Activated CD4-positive, alpha-beta T cell treated with anti-CD3 and anti-CD28 coated beads, Interleukin-2, amount 10 ng/mL, durations not matched to agents 7 days and 5 days (primary cell): Measurements from ENCODE around the gene RNF207. TPM values are rescaled to one million over a fixed set of nuclear protein-coding genes. Genes with fewer than 3 reads are reported as not detected.
"Not testable (repeated sequence)": the region's sequence is repeated elsewhere in the genome, so short reads cannot be mapped to it uniquely, and the experiment has no call there.

Experiments
- CTCF ChIA-PET: fragments of 350-600 bp; sonication (Branson Sonifier 250); formaldehyde crosslinking; loops from one replicate; lab custom pipeline; 2021; ENCODE audit warnings: antibody characterized with exemption; lab: Charles Lee
- POLR2A ChIA-PET: fragments of 350-600 bp; sonication (Branson Sonifier 250); formaldehyde crosslinking; loops from one replicate; lab custom pipeline; 2021; ENCODE audit warnings: antibody characterized with exemption; lab: Charles Lee
- DNase-seq: peaks from one replicate; pipeline ENCODE4 v3.0.0-alpha.2; 2020
- H3K27ac Mint-ChIP-seq: one replicate; pipeline ENCODE4 v1.8.0; 2021; ENCODE audit warnings: mild to moderate bottlenecking, moderate library complexity, mixed read lengths
- H3K27me3 Mint-ChIP-seq: one replicate; pipeline ENCODE4 v1.8.0; 2021; ENCODE audit warnings: mixed read lengths
- H3K36me3 Mint-ChIP-seq: one replicate; pipeline ENCODE4 v1.8.0; 2021; ENCODE audit warnings: low read depth, mixed read lengths
- H3K4me1 Mint-ChIP-seq: one replicate; pipeline ENCODE4 v1.8.0; 2021; ENCODE audit warnings: mixed read lengths
- H3K4me3 Mint-ChIP-seq: one replicate; pipeline ENCODE4 v1.8.0; 2021; ENCODE audit warnings: mild to moderate bottlenecking, moderate library complexity, mixed read lengths
- H3K9me3 Mint-ChIP-seq: one replicate; pipeline ENCODE4 v1.8.0; 2021; ENCODE audit warnings: mixed read lengths
- total RNA-seq, 2 experiments: library from RNA; stranded (reverse); gene quantifications; one replicate each; pipeline ENCODE4 v1.2.3, GENCODE V29; 2021

RNF207 gene
- total RNA-seq, 2 experiments from 2014 or later: 4.0 to 7.4 TPM

GRCh38 chr1:6209661-6210580 lies 4.0 kb downstream of the RNF207 start:
- ChIA-PET CTCF (interaction anchor here (1.3 kb wide), 1 partner anchor 11 kb away, joined by 4 read pairs; the partner anchor contains the start of gene RPL22), POLR2A (interaction anchor here (0.6 kb wide), 1 partner anchor 394 kb away, joined by 3 read pairs; no protein-coding TSS in a partner anchor)
- Mint-ChIP-seq H3K4me1 (peaks cover 12% of the 10 kb centered on the region), H3K9me3 (no peaks in the 10 kb centered on the region), H3K27ac (no peak overlapping the region), H3K4me3 (peak overlapping the region; percentile 5), H3K27me3 (peaks cover 20% of the 10 kb centered on the region), H3K36me3 (no peaks in the 10 kb centered on the region)
- DNase-seq: peak; percentile 19

DNA sequence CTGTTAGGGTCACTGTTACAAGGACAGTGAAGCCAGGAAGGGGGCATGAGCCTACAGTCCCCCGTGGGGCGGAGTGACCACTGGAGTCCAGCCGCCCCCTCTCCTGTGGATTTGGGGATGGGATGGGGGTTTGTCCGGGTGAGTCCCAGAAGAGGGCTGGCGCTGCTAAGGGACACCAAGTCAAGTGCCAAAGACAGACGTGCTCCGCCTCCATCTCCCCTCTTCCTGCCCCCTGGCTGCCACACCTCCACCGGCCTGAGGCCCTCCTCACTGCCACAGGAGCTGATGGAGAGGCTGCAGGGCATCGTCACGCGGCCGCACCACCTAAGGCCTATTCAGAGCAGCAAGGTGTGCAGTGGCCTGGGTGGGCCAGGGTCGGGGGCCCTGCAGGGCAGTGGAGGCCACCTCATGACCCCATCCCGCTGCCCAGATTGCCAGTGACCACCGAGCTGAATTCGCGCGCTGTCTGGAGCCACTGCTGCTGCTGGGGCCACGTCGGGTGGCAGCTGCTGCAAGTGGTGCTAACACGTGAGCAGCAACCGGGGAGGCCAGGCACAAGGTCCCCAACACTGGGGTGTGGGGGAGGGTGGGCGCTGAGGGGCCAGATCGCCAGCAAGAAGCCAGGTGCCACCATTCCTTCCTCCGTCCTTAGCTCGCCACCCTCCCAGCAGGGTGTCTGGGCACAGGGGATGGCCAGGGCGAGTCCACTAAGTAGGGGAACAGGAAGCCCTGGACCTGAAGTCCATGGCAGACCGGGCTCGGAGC lies 4.9 kb downstream of the RNF207 start:
- no peaks in the 10 kb centered on the region for H3K36me3 Mint-ChIP-seq
- peaks cover 20% of the 10 kb centered on the region for H3K27me3 Mint-ChIP-seq
- ChIA-PET CTCF (interaction anchor here (1.3 kb wide), 1 partner anchor 11 kb away, joined by 4 read pairs; the partner anchor contains the start of gene RPL22), POLR2A (no interaction called here)
- H3K27ac Mint-ChIP-seq: no peak overlapping the region
- no peaks in the 10 kb centered on the region for H3K9me3 Mint-ChIP-seq
- peaks cover 9% of the 10 kb centered on the region for H3K4me1 Mint-ChIP-seq
- H3K4me3 Mint-ChIP-seq: no peak overlapping the region
- no peak for DNase-seq

DNA sequence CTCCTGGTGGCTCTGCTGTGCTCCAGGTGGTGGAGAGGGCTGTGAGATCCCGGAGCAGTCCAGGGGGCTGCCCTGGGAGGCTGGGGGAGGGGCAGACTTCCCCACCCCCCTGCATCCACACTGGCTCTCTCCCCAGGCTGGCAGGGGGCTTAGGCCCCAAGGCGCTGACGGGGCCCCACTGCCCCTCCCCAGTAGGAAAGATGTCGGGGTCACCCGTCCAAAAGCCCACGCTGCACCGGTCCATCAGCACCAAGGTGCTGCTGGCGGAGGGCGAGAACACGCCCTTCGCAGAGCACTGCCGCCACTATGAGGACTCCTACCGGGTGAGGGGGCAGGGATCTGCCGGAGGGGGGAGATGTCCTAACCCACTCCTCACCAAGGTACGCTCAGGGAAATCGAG lies 5.8 kb downstream of the RNF207 start:
- no peak overlapping the region for H3K27ac Mint-ChIP-seq
- H3K4me1 Mint-ChIP-seq: peaks cover 6% of the 10 kb centered on the region
- DNase-seq: no peak
- ChIA-PET POLR2A (no interaction called here), CTCF (no interaction called here)
- peaks cover 16% of the 10 kb centered on the region for H3K27me3 Mint-ChIP-seq
- no peak overlapping the region for H3K4me3 Mint-ChIP-seq
- no peaks in the 10 kb centered on the region for H3K9me3 Mint-ChIP-seq
- no peaks in the 10 kb centered on the region for H3K36me3 Mint-ChIP-seq

DNA sequence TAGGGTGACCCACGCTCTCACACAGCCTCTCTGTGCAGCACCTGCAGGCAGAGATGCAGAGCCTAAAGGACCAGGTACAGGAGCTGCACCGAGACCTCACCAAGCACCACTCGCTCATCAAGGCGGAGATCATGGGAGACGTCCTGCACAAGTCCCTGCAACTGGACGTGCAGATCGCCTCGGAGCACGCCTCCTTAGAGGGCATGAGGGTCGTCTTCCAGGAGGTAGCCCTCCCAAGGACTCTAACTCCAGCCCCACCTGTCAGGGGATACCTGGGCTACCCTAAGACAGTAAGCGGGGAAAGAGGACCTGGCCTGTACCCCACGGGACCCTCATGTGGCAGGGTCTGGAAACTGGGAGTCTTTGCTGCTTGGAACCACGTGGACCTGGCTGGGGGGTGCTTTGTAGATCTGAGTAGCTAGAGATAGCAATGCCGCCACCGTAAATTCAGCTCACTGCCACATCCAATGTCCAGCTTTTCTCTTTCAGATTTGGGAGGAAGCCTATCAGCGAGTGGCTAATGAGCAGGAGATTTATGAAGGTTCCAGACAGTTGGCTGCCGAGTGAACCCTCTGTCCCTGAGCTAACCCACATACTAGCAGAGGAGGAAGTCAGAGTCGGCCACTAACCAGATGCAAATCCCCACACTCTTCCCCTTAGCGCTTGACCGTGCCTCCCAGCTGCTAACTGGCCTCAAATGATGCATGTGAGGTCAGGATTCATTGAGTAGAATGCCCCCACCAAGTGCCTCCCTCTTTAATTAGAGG lies 6.5 kb downstream of the RNF207 start:
- POLR2A ChIA-PET: no interaction called here

DNA sequence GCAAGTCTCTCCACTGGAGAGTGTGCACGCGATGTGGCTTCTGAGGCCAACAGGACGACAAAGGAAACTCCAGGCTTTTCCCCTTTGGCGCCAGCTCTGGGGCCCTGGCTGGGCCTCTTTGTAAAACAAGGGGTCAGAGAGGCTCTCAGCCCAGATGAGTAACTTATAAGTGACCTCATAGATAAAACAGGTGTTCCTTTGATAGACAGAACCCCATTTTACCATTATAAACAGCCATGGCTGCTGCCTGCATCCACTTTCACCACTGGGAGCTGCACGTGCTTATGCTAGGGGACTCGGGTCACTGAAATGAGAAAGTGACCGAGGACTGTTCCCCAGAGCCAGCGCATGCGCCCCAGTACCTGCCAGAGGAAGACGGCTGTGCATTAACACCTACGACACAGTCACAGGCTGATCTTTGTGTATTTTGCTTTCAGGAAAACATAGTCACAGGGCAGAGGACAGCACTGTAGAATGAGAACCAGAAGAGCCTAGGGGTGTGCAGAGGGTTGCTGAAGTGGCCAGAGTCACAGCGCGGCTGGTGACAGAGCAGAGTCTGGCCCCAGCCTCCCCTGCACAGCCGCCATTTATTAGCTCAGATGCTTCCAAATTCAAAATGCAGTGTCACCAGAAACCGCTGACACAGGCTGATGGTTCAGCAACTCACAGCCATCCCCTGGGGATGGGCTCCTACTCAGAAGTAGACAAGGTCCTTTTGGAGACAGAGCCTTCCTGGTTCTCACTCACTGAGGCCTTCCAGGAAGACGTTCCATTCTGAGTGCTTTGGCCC lies 12.7 kb downstream of the RNF207 start:
- CTCF ChIA-PET: interaction anchor here (0.5 to 1.6 kb wide), 3 partner anchors 12 to 116 kb away, joined by 3 to 4 read pairs (median 4); partner anchors contain the start of gene RNF207
- peaks cover 1% of the 10 kb centered on the region for H3K27me3 Mint-ChIP-seq
- no peaks in the 10 kb centered on the region for H3K9me3 Mint-ChIP-seq
- no peak overlapping the region for H3K4me3 Mint-ChIP-seq
- no peak overlapping the region for H3K27ac Mint-ChIP-seq
- peaks cover 4% of the 10 kb centered on the region for H3K36me3 Mint-ChIP-seq
- no peaks in the 10 kb centered on the region for H3K4me1 Mint-ChIP-seq
- POLR2A ChIA-PET: no interaction called here
- DNase-seq: no peak

More for the DNA sequence above, 6.5 kb downstream of the RNF207 start:
- Mint-ChIP-seq H3K9me3 (no peaks in the 10 kb centered on the region), H3K27me3 (peaks cover 11% of the 10 kb centered on the region), H3K27ac (no peak overlapping the region), H3K4me1 (peaks cover 3% of the 10 kb centered on the region), H3K36me3 (no peaks in the 10 kb centered on the region), H3K4me3 (no peak overlapping the region)
- DNase-seq: no peak
- CTCF ChIA-PET: interaction anchor here (0.7 kb wide), 2 partner anchors 11 to 18 kb away, joined by 3 read pairs; no protein-coding TSS in a partner anchor

DNA sequence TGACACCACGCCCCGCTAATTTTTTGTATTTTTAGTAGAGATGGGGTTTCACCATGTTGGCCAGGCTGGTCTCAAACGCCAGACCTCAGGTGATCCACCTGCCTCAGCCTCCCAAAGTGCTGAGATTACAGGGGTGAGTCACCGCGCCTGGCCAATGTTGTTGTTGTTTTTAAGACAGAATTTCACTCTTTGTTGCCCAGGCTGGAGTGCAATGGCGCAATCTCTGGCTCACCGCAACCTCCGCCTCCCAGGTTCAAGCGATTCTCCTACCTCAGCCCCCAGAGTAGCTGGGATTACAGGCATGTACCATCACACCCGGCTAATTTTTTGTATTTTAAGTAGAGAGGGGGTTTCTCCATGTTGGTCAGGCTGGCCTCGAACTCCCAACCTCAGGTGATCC lies 13.7 kb downstream of the RNF207 start:
- H3K9me3 Mint-ChIP-seq, H3K27ac Mint-ChIP-seq, DNase-seq, H3K4me1 Mint-ChIP-seq, POLR2A ChIA-PET, H3K4me3 Mint-ChIP-seq, CTCF ChIA-PET, H3K27me3 Mint-ChIP-seq: not testable (repeated sequence)
- peaks cover 13% of the 10 kb centered on the region for H3K36me3 Mint-ChIP-seq

- H3K4me1 Mint-ChIP-seq: no peaks in the 10 kb centered on the region
- H3K27me3 Mint-ChIP-seq: no peaks in the 10 kb centered on the region
- no peak overlapping the region for H3K27ac Mint-ChIP-seq
- CTCF ChIA-PET: no interaction called here
- peaks cover 17% of the 10 kb centered on the region for H3K36me3 Mint-ChIP-seq
- DNase-seq: no peak
- no peak overlapping the region for H3K4me3 Mint-ChIP-seq
- POLR2A ChIA-PET: no interaction called here
- H3K9me3 Mint-ChIP-seq: no peaks in the 10 kb centered on the region
Measured at GRCh38 chr1:6220236-6220635, 14.3 kb downstream of the RNF207 start.

DNA sequence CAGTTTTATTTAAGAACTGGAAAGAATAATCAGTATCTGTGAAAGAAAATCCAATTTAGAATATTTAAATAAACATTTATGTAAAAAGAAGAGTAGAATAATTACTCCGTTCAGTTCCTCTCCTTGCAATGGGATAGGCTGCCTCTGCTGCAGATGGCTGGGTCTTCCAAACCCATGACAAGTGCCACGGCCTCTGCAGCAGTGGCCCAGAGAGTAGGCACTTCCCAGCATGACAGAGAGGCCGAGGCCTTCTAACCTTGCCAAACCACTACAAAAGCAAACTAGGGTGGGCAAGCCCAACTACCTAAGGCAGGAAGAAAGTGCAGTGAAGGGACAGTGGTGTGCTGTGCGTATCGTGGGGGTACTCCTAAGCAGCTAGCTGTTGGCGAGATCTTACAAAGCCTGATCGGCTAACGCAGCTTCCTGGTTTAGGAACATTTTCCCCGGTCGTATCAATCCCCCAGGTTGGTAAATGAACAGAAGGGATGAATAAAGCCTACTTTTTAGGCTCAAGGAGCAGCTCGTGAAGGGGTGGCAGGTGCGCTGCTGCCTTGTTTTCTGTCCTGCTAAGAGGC lies 15.4 kb downstream of the RNF207 start:
- H3K36me3 Mint-ChIP-seq: peaks cover 26% of the 10 kb centered on the region
- CTCF ChIA-PET: interaction anchor here (1.0 to 1.4 kb wide), 2 partner anchors 9 to 17 kb away, joined by 3 read pairs; no protein-coding TSS in a partner anchor

DNA sequence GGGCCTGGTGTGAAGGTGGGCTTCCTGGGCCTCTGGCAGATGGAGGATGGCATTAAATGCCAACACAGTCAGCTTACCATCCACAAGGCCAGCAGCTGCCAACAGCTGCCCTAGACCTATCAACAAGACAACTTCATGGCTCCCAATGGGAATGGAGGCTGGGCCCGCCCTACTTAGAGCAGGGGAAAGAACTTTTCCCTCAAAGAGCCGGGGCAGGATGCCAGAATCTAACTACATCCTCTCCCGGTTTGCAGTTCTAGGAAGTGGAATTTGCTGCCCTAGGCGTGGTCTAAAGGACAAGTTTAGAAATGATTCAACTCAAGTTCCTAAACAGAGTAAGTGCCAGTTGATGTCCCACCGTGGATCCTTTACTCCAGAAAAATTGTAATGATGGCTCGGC lies 16.7 kb downstream of the RNF207 start:
- DNase-seq: no peak
- Mint-ChIP-seq H3K4me3 (no peak overlapping the region), H3K36me3 (peaks cover 33% of the 10 kb centered on the region), H3K4me1 (peaks cover 1% of the 10 kb centered on the region), H3K27me3 (no peaks in the 10 kb centered on the region), H3K9me3 (no peaks in the 10 kb centered on the region), H3K27ac (no peak overlapping the region)
- ChIA-PET CTCF (interaction anchor here (0.5 to 1.4 kb wide), 2 partner anchors 10 to 18 kb away, joined by 3 read pairs; no protein-coding TSS in a partner anchor), POLR2A (no interaction called here)

More for the DNA sequence above, 15.4 kb downstream of the RNF207 start:
- Mint-ChIP-seq H3K4me3 (no peak overlapping the region), H3K27ac (no peak overlapping the region), H3K4me1 (no peaks in the 10 kb centered on the region), H3K27me3 (no peaks in the 10 kb centered on the region), H3K9me3 (no peaks in the 10 kb centered on the region)
- DNase-seq: no peak
- POLR2A ChIA-PET: no interaction called here

- H3K4me1 Mint-ChIP-seq: peaks cover 1% of the 10 kb centered on the region
- H3K27ac Mint-ChIP-seq: peak overlapping the region; percentile 9
- no peak overlapping the region for H3K4me3 Mint-ChIP-seq
- no peaks in the 10 kb centered on the region for H3K27me3 Mint-ChIP-seq
- H3K9me3 Mint-ChIP-seq: no peaks in the 10 kb centered on the region
- POLR2A ChIA-PET: no interaction called here
- H3K36me3 Mint-ChIP-seq: peaks cover 33% of the 10 kb centered on the region
- CTCF ChIA-PET: interaction anchor here (1.0 to 1.6 kb wide), 3 partner anchors 11 to 121 kb away, joined by 3 read pairs; no protein-coding TSS in a partner anchor
- DNase-seq: no peak
Measured at GRCh38 chr1:6223617-6224016, 17.7 kb downstream of the RNF207 start.

DNA sequence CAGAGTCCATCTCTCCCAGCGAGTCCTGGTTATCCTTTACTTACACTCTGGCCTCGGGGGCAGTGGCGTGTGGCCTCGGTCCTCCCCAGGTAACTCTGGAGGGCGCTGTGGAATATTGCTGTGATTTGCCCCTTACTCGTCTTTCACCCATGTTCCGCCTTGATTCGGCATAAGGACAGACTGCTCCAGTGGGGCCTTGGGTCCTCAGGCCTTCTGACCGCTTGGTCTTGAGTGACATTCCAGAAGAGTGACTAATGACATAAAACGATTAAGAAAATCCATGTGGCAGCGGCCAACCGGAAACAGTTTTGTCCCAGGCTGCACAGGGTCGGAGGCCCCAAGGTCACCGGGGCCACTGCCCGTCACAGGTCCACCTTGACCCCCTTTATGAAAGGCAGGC lies 18.8 kb downstream of the RNF207 start:
- ChIA-PET POLR2A (no interaction called here), CTCF (interaction anchor here (0.6 to 1.6 kb wide), 3 partner anchors 14 to 120 kb away, joined by 3 read pairs; no protein-coding TSS in a partner anchor)
- Mint-ChIP-seq H3K4me3 (no peak overlapping the region), H3K36me3 (peaks cover 34% of the 10 kb centered on the region), H3K27ac (no peak overlapping the region), H3K9me3 (no peaks in the 10 kb centered on the region), H3K4me1 (peaks cover 1% of the 10 kb centered on the region), H3K27me3 (no peaks in the 10 kb centered on the region)
- no peak for DNase-seq
